SH-SY5Y (cell line): ENCODE results near the gene CD3G.

Source experiments
- GATA2 ChIP-seq: IDR thresholded peaks from 2 replicates; pipeline ENCODE4 v1.6.1; 2011; ENCODE audit warnings: mild to moderate bottlenecking, low read depth, low read length
- GATA3 ChIP-seq: IDR thresholded peaks from 2 replicates; pipeline ENCODE4 v1.6.1; 2011; ENCODE audit warnings: low read depth, mild to moderate bottlenecking, low read length, moderate library complexity

GRCh38 chr11:118311518-118311917 is 32.6 kb upstream of the CD3G start:
- TF ChIP-seq GATA2 (no peak), GATA3 (no peak)
